ENCODE results near the gene ARSI.

DNA sequence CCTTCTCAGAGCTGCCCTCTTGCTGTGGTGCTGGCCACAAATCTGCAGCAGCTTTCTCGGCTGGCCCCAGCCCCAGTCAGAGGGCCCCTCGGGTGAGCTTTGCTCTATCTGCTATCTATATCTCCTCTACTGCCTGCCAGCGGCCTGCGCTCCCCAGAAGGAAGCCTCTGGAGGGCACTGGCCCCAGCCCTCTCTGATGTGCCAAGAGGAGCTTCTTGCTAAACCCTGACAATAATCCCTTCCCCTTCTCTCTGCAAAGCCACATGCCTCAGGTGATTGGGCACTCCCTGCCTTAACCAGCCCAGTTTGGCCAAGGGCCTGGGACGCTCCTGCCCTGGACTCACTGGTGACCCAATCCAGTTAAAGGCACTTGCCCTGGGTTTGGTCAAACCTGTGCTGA, 55.9 kb downstream of the ARSI start:
- TF ChIP-seq CTCF (IDR thresholded peaks at IDR 0.05; ENCODE audit: insufficient read depth, low read length, poor library complexity, severe bottlenecking) = no peak
- no peak for TF ChIP-seq EZH2phosphoT487 (conservative IDR thresholded peaks at IDR 0.05; ENCODE audit: low read length)

All from SU-DHL-6 (cell line).